GM19240 (cell line): ENCODE results near the gene TMEM266.
"Not testable (repeated sequence)": the region's sequence is repeated elsewhere in the genome, so short reads cannot be mapped to it uniquely, and the experiment has no call there.

Experiments
- DNase-seq: peaks from one replicate; pipeline ENCODE4 v3.0.0; 2011; ENCODE audit warnings: low spot score; ENCODE audit not compliant: insufficient read length

Gene TMEM266, protein sequence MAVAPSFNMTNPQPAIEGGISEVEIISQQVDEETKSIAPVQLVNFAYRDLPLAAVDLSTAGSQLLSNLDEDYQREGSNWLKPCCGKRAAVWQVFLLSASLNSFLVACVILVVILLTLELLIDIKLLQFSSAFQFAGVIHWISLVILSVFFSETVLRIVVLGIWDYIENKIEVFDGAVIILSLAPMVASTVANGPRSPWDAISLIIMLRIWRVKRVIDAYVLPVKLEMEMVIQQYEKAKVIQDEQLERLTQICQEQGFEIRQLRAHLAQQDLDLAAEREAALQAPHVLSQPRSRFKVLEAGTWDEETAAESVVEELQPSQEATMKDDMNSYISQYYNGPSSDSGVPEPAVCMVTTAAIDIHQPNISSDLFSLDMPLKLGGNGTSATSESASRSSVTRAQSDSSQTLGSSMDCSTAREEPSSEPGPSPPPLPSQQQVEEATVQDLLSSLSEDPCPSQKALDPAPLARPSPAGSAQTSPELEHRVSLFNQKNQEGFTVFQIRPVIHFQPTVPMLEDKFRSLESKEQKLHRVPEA

DNA sequence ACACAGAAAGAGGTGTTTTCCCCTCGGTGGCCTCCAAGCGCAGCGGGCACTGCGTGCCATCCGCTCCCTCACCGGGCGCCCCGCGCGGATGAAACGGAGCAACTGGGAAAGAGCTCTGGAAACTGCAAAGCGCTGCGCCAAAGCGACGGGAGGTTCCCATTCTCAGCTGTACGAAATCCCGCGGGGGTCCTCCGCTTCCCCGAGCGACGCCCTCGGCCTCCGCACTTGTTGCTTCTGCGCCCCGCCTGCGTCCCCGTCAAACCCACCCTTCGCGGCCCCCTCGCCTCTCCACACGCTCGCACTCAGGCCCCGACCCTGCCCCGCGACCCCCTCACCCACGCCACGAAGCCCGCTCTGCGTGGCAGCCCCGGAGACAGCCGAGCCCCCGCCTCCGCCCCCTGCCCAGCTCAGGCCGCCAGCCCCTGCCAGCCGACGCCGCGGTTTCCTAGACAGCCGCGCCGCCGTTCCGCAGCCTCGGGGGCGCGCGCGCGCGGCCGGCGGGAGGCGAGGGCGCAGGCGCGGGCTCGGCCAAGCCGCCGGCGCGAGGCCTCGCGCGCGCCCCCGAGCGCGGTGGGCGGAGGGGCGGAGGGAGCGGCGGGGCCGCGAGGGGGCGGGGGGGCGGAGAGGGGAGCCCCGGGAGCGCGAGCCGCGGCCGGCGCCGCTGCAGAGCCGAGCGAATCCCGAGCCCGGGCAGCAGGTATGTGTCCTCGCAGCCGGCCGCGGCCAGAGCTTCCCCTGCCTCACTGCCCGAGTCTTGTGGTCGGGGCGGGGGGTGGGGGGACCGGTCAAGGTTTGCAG is at the start of gene TMEM266:
TSS of gene TMEM266 (plus strand) at position 666 of the 798 bp plus-strand sequence. CDS start 74,279 bp downstream, outside the sequence.
- DNase-seq = peak; percentile 16

DNA sequence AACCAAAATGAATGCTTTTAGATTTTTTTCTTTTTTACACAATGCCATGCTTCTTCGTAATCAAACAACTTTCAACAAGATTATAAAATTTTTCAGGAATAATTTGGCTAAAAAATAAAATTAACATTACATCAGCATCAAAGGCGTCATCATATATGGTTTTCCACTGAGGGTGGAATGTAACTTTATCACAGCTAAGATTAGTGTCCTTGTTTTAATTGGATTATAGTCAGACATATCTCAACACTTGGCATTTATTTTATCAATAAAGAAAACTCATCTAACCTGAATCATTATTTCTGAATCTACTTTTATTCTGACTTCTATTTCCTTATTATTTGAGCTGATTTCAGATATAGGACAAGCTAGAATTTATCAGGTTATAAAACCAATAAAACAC is 49.2 kb upstream of the TMEM266 start:
- no peak for DNase-seq

DNA sequence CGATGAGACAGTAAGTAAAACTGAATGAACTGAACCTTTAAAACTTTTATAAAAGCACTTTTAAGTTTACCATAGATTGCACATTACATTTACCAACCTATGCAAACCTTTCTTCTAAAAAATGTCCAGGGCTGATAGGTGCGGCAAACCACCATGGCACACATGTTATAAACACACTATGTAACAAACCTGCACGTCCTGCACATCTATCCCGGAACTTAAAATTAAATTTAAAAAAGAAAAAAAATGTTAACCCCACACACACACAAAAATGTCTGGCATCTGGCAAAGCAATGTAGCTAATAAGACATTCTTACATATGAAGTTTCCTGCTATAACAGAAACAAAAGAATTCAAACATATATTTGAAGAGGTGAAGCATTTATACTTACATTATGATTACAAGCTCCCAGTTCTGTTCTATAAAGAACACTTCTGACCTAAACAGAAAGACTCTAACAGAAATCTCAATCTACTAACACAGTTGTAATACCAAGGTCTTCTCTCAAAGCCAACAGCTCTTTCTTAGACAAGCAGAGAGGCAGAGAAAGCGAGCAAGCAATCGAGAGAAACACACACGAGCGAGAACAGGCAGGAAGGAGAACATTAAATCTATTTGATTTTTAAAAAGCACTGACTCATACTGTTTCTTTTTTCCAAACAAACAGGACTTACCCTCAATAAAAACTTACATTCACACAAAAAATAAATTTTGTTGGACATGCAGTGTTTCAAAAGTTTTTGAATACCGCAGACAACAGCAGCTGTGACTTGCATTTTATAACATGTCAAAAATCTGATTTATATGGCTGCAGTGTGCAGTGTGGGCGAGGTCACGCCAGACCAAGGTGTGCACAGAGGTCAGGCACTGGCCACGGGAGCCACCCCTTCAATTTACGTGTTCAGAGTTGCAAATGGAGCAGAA is 47.9 kb upstream of the TMEM266 start, which contains the start of gene NRG4:
TSS of gene NRG4 (minus strand) at position 798 of the 925 bp plus-strand sequence. CDS start 1,194 bp downstream, outside the sequence.
- DNase-seq = no peak

DNA sequence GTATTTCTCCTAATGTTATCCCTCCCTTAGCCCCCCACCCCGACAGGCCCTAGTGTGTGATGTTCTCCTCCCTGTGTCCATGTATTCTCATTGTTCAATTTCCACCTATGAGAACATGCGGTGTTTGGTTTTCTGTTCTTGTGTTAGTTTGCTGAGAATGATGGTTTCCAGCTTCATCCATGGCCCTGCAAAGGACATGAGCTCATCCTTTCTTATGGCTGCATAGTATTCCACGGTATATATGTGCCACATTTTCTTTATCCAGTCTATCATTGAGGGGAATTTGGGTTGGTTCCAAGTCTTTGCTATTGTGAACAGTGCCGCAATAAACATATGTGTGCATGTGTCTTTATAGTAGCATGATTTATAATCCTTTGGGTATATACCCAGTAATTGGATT is 46.3 kb upstream of the TMEM266 start:
- not testable (repeated sequence) for DNase-seq

DNA sequence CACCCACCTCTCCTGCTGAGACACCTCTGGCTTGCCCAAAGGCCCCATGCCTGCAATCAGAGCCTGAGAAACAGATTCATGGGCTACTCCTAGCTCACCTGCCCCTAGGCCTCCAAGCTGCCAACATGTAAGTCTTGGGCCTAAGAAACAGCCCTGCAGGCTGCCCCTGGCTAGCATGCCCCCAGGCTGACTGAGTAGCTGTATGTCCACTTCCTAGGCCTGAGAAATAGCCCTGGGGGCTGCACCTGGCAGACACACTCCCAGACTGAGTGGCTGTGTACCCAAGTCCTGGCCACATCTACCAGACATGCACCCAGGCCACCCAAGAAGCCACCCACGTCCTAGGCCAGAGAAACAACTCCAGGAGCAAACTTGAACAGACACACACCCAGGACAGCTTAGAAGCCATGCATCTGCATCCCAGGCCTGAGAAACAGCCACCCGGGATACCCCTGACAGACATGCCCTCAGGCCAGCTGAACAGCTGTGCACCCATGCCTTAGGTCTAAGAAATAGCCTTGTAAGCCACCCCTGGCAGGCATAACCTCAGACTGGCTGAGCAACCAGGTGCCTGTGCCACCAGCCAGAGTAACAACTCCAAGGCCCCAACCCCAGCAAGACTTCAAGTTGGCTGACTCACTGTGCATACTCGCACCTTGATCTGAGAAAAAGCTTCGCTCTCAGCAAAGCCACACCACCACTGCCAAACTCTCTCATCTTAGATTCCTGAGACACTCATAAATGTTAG is 35.6 kb upstream of the TMEM266 start:
- no peak for DNase-seq

DNA sequence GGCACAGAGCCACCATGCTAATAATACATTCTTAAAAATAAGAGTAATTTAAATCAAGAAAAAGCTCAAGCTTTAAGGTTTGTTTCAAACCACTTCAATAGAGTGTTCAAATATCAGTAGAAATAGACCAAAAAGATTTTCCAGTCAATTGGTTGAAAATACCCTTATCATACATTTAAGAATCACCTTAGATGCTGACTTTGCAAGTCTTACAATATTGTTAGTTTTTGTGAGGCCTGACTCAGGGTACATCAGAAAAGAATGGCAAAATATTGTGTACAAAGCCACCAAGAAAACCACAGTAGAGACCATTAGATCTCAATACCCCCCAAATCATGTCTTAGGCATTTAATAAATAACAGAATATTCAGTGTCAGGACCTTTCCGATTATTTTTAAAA is 27.7 kb upstream of the TMEM266 start:
- no peak for DNase-seq

DNA sequence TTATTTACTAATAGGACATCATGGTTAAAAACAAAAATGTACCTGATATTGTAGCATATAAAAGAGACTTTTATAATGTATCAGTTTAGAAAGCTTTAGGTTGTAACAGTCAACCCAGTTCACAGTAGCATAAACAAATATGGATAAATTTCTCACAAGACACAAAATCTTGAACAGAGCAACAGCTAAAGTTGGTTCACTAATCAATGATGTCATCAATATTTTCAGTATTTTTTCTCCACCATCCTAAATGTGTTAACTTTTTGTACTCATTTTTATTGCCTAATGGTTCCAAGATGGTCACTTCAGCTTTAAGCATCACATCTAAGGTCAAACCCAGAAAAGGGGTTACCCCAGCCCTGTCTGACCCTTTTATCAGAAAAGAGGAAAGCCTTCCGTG is 26.3 kb upstream of the TMEM266 start:
- DNase-seq = no peak

DNA sequence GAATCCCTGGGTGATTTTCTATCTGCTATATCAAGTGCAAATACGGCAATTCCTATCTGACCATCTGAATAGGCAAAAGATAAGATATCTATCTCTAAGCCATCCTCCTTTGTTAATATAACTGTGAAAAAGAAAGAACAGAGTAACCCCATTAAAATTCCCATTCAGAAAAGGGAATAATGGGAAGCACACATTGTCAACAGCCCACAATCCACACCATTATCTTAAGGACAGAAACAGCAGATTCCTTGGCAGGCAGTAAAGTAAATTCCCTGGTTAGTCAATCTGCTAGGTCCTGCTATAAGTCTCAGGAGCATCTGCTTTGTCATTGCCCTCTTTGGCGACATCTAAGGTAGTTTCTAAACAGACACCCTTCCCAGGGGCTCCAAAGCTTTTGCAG is 25.7 kb upstream of the TMEM266 start:
- no peak for DNase-seq

DNA sequence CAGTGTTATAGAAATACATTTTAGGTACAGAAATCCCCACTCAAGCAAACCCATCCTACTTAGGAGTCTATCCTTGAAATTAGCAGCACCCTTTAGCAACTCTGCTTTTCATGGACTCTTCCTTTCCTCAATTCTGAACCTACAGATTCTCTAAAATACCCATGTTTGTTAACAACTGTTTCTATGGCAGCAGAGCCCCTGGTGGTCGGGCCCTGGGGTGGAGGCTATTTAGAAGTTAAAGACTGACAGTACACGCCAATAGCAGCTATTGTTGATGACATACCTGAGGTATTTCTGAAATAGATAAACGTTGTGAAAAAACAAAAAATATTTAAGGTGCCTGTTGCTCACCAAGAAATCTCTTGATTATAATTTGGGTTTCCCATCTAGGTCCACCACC is 24.2 kb upstream of the TMEM266 start:
- DNase-seq = no peak

DNA sequence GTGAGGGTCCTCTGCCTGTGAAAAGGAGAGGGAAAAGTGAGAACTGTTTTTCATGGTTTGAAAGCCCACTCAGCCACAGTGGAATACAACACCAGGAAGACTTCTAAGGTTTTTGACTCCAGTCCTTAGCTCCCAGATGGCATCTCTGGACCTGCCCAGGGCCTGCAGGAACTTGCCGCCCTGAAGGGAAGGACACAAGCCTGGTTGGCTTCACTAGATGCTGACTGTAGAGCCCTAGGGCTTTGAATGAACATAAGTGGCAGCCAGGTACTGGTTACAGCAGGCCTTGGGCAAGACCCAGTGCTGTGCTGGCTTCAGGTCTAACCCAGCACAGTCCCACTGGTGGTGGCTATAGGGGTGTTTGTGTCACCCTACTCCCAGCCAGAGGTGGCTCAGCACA is 21.3 kb upstream of the TMEM266 start:
- DNase-seq = no peak

DNA sequence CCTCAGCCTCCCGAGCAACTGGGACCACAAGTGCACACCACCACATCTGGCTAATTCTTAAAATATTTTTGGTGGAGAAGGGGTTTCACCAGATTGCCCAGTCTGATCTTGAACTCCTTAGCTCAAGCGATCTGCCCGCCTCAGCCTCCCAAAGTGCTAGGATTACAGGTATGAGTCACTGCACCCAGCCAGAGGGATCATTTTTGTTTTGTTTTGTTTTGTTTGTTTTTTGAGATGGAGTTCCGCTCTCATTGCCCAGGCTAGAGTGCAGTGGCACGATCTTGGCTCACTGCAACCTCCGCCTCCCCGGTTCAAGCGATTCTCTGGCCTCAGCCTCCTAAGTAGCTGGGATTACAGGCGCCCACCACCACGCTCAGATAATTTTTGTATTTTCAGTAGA is 5.6 kb upstream of the TMEM266 start:
- not testable (repeated sequence) for DNase-seq

DNA sequence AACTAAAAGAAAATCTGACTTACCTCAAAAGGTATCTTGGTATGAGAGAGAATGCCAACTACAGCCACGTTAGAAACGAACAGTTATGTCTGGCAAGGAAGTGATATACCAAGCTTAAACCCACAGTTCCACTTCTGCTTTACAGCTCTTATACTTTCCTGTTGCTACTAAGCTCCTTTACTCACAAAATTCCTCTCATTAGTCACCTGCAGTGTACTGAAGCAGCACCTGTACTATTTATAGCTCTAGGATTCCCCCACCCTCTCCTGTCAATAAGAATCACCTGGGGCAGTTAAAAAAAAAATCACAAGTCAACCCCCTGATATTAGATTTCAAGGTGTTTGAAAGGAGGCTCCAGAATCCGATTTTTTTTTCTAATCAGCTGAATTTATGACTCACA is 2.9 kb upstream of the TMEM266 start:
- DNase-seq = peak; percentile 32

DNA sequence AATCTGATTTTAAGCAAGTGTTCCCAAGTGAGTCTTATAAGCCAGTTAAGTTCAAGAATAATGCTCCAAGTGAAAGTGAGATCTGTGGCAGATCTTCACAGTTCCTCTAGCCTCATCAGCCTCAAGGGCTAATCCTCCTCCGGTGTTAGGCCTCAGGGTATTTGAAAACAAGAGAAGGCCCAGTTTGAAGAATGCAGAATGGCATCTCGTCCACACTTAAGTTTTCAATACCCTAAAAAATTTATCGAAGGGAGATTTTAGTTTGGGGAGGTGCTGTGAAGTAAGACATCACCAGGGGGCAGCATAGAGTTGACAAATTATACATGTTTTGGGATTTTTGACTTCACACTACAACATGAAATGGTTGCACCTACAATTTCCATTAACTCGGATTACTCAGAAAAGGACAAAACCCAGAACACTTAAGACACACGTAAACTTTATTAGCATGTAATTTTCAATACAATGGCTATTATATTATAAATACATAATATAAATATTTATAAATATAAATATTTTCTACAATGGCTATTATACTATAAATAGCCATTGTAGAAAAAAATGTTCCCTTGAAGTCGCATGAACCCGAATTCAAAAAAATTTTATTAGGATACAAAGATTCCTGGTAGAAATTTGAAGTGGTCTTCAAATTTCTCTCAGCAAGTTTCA is 2.3 kb upstream of the TMEM266 start:
- DNase-seq = peak; percentile 25

DNA sequence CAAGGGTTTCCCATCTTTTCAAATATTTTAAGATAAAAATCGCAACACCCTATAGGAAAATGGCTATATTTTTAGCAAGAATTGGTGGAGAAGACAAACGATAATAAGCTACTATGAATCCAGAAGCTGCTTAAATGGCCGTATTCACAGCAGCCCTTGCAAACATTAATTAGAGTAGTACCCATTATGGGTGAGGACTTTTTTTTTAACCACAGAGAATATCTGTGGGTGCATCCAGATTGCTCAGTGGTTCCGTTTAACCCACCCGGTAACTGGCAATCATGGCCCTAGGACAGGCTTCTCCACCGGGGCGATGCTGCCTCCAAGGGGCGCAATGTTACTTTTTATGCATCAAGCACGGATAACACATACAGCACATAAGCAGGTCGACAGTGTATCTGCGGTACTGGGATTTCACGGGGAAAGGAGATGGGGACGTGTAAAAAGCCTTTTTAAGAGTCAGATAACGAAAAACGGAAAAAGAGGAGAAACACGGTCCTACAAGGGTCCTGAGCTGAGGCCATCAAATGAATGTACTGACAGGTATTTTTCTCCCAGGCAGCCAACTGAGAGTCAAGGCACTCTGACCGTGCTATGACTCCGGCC is 968 bp upstream of the TMEM266 start:
- DNase-seq = peak; percentile 10

DNA sequence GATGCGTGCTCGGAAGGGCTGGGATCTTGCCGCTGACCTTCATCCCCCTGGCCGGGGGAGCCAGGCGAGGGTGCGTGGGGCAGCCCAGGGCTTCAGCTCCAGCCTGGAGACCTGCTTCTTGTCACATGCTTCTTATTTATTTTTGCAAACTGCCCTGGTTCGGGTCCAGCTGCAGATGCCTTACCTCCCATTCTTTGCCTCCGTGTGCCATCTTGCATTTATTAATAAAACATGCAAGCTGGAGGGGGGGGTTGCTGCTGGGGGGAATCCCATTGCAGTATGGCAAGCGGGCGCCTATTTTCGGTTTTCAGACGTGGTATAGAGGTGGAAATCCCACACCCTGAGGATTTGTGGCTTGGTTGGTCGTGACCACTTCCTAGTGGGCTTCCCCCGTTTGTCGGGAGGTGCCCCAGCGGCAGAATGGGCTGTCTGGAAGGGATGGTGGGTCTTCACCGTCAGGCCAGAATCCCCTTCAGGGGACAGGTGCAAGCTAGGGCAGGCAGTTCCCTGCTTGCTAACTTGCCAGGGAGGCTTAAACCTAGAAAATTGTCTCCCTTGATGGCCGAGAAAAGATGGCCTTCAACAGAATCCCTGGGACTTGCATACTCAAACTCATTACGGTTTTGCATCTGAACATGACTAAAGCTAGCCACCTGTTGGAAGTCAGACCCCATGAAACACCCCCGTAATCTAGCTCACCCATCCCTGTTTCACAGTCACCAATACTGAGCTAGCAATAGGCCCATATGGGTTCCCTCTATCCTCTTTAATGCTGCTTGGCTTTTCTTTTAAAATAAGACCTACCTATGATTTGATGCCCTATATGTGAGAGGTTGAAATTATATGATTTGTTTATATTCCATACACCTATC is 569 bp downstream of the TMEM266 start:
- peak; percentile 19 for DNase-seq

DNA sequence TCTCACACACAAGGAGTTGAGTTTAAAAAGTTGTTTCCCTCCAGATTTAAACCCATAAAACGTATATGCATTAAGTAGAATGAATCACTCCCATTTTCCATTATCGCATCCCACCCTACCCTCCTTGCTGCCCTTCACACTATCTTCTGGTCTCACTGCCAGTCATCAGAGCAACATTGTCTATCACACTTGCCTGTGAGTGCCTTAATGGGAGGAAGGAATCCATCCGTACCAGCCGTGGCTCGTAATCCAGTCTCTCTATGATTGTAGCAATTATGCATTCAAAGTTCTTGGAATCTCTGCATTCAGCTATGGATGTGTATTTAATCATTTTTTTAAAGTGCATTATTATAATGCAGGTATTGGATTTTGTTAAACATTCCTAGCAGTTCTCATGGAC is 1.9 kb downstream of the TMEM266 start:
- no peak for DNase-seq

DNA sequence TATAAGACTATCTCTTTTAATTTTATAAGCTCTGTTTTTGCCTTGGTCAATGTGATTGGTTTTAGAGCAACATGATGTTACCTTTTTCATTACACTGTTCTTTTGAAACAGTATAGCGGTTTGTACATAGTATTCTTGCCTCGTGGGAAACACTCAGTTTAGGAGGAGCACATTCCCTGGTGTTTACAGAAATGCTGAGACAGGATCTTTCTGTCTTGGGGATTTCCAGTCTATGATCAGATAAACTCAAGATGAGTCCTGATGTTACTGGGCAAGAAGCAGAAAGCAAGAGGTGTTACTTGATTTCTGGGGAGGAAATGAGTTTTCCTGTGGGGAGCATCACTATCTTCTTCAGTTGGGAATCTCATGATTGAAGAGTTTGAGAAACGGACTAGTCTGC is 2.5 kb downstream of the TMEM266 start:
- DNase-seq = no peak

DNA sequence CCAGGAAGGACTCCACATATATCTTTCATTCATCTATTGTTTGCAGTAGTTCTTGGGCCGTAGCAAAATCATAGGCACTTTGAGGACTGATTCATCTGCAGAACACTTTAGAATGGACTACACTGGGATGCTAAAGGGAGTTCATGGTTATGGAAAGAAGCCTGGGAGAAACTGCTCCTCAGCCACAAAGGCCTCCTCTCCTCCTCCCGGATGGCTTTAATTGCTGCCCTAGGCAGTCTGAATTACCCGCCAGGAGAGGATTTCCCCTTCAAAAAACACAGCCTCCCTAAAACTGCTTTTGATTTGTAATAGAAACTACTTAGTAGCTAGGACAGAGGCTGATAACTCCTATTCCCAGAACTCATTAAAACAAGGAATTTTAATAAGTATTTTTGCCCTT is 4.6 kb downstream of the TMEM266 start:
- no peak for DNase-seq
